Type B pancreatic cell (in vitro differentiated cells): ENCODE results near the gene HMGCLL1. TPM values are rescaled to one million over a fixed set of nuclear protein-coding genes. Genes with fewer than 3 reads are reported as not detected.

Experiments
- DNase-seq: peaks from one replicate; pipeline ENCODE4 v3.0.0; 2021; ENCODE audit warnings: mixed read lengths; ENCODE audit not compliant: unreplicated experiment; ENCODE audit errors: extremely low spot score
- H3K27ac Mint-ChIP-seq: 2 replicates; pipeline ENCODE4 v1.8.0; 2021; ENCODE audit warnings: mild to moderate bottlenecking, mixed read lengths
- H3K27me3 Mint-ChIP-seq: 2 replicates; pipeline ENCODE4 v1.8.0; 2021; ENCODE audit warnings: mixed read lengths
- H3K36me3 Mint-ChIP-seq: 2 replicates; pipeline ENCODE4 v1.8.0; 2021; ENCODE audit warnings: mixed read lengths
- H3K4me1 Mint-ChIP-seq: one replicate; pipeline ENCODE4 v1.8.0; 2021; ENCODE audit warnings: mixed read lengths; ENCODE audit not compliant: unreplicated experiment
- H3K4me3 Mint-ChIP-seq: 2 replicates; pipeline ENCODE4 v1.8.0; 2021; ENCODE audit warnings: mild to moderate bottlenecking, mixed read lengths
- H3K9me3 Mint-ChIP-seq: 2 replicates; pipeline ENCODE4 v1.8.0; 2021; ENCODE audit warnings: mixed read lengths
- CTCF ChIP-seq: fragments of 200-600 bp; sonication (generic); conservative IDR thresholded peaks from 2 replicates; pipeline ENCODE4 v1.5.0; 2021; ENCODE audit warnings: antibody characterized with exemption, mild to moderate bottlenecking
- total RNA-seq: library from RNA; stranded (reverse); gene quantifications from 2 replicates; pipeline ENCODE4 v1.2.1, GENCODE V29; 2021; ENCODE audit warnings: low replicate concordance

The HMGCLL1 gene
- total RNA-seq, 1 donor from 2014 or later = 1.6 TPM

DNA sequence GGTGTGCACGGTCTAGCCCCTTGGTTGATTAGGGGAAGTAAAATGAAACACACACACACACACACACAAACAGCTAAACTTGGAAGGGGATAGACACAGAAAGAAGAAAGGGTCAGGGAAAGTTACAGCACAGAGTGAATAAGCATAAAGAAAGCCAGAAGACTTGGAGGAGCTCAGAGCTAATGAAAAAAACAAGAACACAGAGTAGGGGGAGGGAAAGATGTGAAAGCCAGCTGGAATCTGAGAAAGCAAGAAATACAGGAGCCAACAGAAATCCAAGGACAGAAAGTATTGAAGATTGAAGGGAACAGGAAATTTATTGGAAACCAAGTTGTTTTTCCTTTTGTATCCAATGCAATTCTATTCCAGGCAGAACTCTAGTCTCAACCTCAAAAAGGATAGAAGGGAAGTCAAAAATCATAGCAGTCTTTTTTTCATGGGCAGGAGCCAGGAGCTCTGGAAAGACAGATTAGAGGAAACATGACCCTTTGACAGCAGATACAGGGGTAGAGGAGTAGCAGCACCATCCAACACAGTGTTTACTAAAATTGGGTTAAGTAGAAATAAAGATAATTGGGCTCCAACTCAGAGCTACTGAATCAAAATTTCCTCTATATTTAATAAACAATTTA, 10.1 kb downstream of the HMGCLL1 start:
- Mint-ChIP-seq H3K36me3 (no peaks in the 10 kb centered on the region), H3K4me3 (no peak overlapping the region), H3K27me3 (no peaks in the 10 kb centered on the region), H3K9me3 (no peaks in the 10 kb centered on the region), H3K4me1 (peaks cover 15% of the 10 kb centered on the region), H3K27ac (no peak overlapping the region)
- DNase-seq = no peak
- TF ChIP-seq CTCF = no peak

GRCh38 chr6:55567558-55567957, 11.4 kb downstream of the HMGCLL1 start:
- no peak for TF ChIP-seq CTCF
- Mint-ChIP-seq H3K27me3 (no peaks in the 10 kb centered on the region), H3K27ac (no peak overlapping the region), H3K4me3 (no peak overlapping the region), H3K9me3 (no peaks in the 10 kb centered on the region), H3K4me1 (peaks cover 15% of the 10 kb centered on the region), H3K36me3 (no peaks in the 10 kb centered on the region)
- no peak for DNase-seq

DNA sequence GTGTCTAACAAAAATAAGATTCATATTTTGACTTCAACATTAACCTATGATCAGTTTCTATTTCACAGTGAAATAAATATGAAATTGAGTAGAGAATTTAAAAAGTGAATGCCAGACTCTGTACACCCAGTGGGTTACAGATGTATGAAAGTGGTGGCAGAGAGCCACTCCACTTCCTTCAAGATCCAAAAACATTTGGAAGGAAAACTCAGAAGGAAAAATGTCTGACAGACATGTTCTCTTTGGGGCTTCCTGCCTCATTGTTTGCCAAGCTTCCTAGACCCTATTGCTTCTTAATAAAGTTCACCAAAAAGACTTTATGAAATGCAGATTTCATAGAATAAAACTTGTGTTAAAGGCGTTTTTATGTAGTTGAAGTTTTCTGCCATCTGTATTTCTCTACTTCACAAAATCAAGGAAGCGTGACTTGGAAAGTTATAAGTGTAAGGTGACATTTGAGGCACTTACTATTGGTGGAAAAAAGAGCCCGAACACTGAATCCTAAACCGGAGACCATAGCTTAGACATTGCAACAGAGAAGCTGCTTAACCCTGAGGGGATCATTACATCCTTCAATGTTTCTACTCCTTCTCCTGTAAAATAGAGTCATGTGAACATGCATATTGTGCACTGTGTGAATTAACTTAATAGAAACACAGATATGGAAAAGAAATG, 12.8 kb downstream of the HMGCLL1 start:
- DNase-seq = no peak
- no peaks in the 10 kb centered on the region for H3K9me3 Mint-ChIP-seq
- no peaks in the 10 kb centered on the region for H3K27me3 Mint-ChIP-seq
- no peak overlapping the region for H3K27ac Mint-ChIP-seq
- no peak for TF ChIP-seq CTCF
- no peaks in the 10 kb centered on the region for H3K36me3 Mint-ChIP-seq
- peaks cover 15% of the 10 kb centered on the region for H3K4me1 Mint-ChIP-seq
- no peak overlapping the region for H3K4me3 Mint-ChIP-seq

DNA sequence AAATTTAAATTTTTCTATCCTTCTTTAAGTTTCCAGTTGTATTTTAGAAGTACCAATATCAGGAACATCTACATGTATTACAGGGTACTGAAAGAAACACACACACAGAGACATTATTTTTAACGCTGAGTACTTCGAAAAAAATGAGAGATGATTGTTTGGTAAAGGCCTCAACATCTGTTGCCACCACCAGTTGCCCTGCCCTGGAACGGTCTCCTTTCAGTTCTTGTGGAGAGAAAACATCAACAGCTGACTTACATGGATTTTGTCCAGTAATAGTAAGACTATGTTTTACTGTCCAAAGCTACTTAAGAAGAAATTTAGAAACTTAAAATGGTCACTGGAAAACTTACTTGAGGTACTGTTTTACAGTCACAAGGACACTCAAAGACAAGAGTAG, 16.7 kb downstream of the HMGCLL1 start:
- Mint-ChIP-seq H3K36me3 (no peaks in the 10 kb centered on the region), H3K4me3 (no peak overlapping the region), H3K27me3 (peaks cover 3% of the 10 kb centered on the region), H3K27ac (no peak overlapping the region), H3K4me1 (peaks cover 6% of the 10 kb centered on the region), H3K9me3 (no peaks in the 10 kb centered on the region)
- no peak for DNase-seq
- no peak for TF ChIP-seq CTCF

GRCh38 chr6:55560290-55560885, 18.6 kb downstream of the HMGCLL1 start:
- no peak overlapping the region for H3K27ac Mint-ChIP-seq
- TF ChIP-seq CTCF = no peak
- no peak for DNase-seq
- no peaks in the 10 kb centered on the region for H3K36me3 Mint-ChIP-seq
- H3K27me3 Mint-ChIP-seq = peaks cover 3% of the 10 kb centered on the region
- H3K9me3 Mint-ChIP-seq = no peaks in the 10 kb centered on the region
- H3K4me3 Mint-ChIP-seq = no peak overlapping the region
- peaks cover 4% of the 10 kb centered on the region for H3K4me1 Mint-ChIP-seq
